GM13976 (cell line): ENCODE data around the gene CHSY3.

Source experiments
- DNase-seq: peaks from one replicate; pipeline ENCODE4 v3.0.0; 2012; ENCODE audit warnings: low spot score
- in situ Hi-C: fragments of 300-500 bp; cut with MboI; formaldehyde crosslinking; loops from one replicate; pipeline ENCODE4 v1.12.0; 2022; ENCODE audit warnings: low sequenced_read_pairs, mixed read lengths, inconsistent platforms; ENCODE audit not compliant: unreplicated experiment
- TF ChIP-seq, protein P1 (sequence below): IDR thresholded peaks from 2 replicates; pipeline ENCODE4 v1.5.1; 2012; ENCODE audit warnings: borderline replicate concordance, mild to moderate bottlenecking; ENCODE audit not compliant: insufficient read depth; ENCODE audit errors: extremely low read depth, missing control alignments, control extremely low read depth

The CHSY3 gene

DNA sequence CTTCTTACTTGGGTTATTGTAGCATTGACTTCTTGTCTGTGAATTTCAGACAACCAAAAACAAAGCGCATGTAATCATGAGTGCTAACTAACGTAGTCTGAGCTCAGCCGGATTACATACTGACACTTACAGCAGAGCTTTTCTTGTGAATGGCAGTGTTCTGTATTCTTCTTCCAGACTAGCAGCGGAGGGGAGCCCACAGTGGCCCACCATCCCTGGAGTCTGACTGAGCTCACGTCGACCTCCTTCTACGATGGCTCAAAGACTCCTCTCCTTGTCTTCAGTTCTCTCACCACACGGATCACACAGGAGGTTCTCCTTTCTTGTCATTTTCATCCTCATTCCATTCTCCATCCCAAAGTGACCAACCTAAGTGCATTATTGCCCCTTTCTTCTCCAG is 211.4 kb downstream of the CHSY3 start:
- DNase-seq = no peak
- in situ Hi-C loops = loop anchor here (25.0 kb wide), 2 partner anchors 997 to 1297 kb away; no protein-coding TSS in a partner anchor
- TF ChIP-seq, protein P1, sequence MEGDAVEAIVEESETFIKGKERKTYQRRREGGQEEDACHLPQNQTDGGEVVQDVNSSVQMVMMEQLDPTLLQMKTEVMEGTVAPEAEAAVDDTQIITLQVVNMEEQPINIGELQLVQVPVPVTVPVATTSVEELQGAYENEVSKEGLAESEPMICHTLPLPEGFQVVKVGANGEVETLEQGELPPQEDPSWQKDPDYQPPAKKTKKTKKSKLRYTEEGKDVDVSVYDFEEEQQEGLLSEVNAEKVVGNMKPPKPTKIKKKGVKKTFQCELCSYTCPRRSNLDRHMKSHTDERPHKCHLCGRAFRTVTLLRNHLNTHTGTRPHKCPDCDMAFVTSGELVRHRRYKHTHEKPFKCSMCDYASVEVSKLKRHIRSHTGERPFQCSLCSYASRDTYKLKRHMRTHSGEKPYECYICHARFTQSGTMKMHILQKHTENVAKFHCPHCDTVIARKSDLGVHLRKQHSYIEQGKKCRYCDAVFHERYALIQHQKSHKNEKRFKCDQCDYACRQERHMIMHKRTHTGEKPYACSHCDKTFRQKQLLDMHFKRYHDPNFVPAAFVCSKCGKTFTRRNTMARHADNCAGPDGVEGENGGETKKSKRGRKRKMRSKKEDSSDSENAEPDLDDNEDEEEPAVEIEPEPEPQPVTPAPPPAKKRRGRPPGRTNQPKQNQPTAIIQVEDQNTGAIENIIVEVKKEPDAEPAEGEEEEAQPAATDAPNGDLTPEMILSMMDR = no peak

DNA sequence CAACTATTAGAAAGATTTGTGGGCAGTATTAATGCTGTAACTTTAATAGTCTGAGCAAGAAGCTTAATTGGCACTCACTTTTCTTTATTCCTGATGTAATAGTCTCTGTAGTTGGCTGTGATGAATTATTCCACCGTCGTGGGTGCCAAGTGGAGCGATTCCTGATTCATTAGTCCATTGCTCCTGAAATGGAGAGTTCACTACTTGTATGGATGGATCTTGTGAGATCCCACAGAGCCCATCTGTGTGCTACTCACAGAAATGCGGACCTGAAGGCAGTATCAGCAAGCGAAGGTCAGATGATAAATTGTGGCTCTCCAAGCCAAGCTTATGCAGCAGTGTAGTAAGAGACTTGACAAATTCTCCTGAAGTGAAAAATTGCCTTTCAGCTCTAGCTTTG is 212.2 kb downstream of the CHSY3 start:
- TF ChIP-seq, protein P1 = no peak
- DNase-seq = no peak
- in situ Hi-C loops = loop anchor here (25.0 kb wide), 2 partner anchors 996 to 1296 kb away; no protein-coding TSS in a partner anchor

DNA sequence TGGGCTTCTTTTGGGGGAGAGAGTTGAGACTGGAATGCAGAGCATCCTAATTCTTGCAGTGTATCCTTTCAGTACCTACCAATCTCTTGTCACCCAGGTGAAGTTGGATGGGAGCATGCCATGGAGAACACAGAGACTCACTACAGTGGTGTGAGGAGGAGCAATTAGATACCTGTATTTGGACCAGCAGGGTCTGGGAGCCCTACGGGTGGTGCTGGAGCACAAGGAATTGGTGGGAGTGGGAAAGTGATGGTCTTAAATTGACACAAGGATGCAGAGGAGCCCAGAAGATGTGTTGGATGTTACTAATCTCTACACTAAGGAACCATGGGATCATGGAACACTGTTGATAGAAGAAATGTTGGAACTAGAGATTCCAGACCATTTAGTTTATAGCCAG is 212.7 kb downstream of the CHSY3 start:
- TF ChIP-seq, protein P1 = no peak
- DNase-seq = no peak
- in situ Hi-C loops = loop anchor here (25.0 kb wide), 2 partner anchors 995 to 1295 kb away; no protein-coding TSS in a partner anchor

DNA sequence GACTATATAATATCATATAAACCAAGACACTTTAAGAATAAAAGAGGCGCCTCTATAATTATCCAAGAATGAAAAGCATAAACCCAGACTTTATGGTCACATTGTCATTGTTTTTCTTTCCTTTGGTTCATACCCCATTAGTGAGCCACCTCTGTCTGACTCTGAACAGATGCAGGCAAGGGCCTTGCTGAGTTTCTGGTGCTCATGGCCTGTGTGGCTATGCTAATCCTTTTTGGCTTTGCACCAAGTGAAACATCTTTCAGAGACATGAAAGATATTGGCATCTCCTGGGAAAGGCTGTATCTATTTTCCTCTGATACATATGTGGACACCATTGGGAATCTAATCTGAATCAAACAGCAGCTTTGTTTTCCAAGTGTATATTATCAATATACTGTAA is 222.5 kb downstream of the CHSY3 start:
- no peak for DNase-seq
- in situ Hi-C loops = no loop called here
- TF ChIP-seq, protein P1 = no peak

DNA sequence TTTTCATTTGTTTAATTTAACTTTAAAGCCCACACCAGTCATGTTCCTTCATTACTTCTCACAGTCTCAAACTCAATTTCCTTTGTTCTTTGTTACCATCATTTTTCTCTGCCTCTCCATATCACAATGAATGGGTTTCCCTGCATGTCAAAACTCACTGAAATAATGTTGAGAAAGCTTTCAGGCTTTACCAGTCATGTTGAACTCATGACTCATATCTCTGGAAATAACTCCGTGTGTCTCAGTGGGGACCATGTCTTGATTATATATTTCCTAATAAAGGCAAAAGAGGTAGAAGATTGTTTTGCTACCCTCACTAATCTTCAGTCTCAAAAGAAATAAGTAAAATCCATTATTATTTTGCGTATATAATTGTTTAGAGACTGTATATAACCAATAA is 231.2 kb downstream of the CHSY3 start:
- in situ Hi-C loops = no loop called here
- TF ChIP-seq, protein P1 = no peak

DNA sequence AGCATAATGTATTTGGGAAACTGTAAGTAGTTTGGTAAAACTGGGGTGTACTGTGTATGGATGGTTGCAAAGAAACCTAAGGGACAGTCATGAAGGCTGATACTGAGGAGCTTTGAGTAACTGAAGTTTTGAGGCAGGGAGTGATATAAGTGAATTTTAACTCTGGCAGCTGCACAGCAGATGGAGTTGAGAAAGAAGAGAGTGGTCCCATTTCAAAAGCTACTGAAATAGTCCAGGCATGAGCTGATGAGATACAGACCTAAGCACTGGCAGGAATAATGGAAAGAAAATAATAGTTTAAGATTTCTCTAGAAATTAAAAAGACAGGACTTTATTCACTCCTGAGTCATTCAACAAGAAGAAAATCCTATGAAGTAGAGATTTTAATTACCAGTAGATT is 232.0 kb downstream of the CHSY3 start:
- DNase-seq = no peak
- in situ Hi-C loops = no loop called here
- TF ChIP-seq, protein P1 = no peak

More for the DNA sequence above, 231.2 kb downstream of the CHSY3 start:
- DNase-seq = no peak

DNA sequence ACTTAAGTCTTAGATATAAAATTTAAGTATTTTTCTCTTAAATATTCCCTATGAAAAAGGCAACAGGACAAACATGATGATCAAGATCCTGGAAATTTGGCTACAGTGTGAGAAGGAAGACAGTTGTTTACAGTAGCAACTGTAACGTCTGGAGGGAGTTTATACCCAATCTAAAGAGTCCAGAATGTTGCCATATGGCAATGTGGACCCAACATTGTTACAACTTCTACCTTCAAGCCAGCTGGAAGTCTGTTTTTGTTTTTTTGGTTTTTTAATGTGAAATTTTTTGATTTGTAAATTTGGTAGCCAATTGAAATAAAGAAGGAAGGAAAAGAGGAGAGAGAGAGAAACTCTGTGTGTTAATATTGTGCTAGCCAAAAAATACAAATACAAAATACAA is 233.4 kb downstream of the CHSY3 start:
- TF ChIP-seq, protein P1 = no peak
- in situ Hi-C loops = no loop called here
- DNase-seq = no peak
